RWPE1 (cell line): ENCODE results near the gene OR2AT4.
"Not testable (repeated sequence)": the region's sequence is repeated elsewhere in the genome, so short reads cannot be mapped to it uniquely, and the experiment has no call there.

Experiments used
- CTCF ChIA-PET: fragments of 350-600 bp; sonication (Branson Sonifier 250); formaldehyde crosslinking; extraction: SDS; loops from one replicate; lab custom pipeline; 2021; lab: Yijun Ruan, JAX
- POLR2A ChIA-PET: fragments of 400-600 bp; formaldehyde crosslinking; extraction: SDS; loops from one replicate; lab custom pipeline; 2020; ENCODE audit warnings: antibody characterized with exemption; ENCODE audit not compliant: low non-redundant PET; lab: Yijun Ruan, JAX
- DNase-seq: peaks from one replicate; pipeline ENCODE4 v3.0.0; 2012; ENCODE audit warnings: low spot score
- H3K27ac ChIP-seq: fragments of 450-650 bp; 2 replicates; pipeline ENCODE4 v1.5.1; 2017
- TF ChIP-seq, protein P1 (sequence below): fragments of 450-650 bp; conservative IDR thresholded peaks from 2 replicates; pipeline ENCODE4 v1.5.1; 2017; ENCODE audit warnings: low read depth, mild to moderate bottlenecking

OR2AT4 gene

DNA sequence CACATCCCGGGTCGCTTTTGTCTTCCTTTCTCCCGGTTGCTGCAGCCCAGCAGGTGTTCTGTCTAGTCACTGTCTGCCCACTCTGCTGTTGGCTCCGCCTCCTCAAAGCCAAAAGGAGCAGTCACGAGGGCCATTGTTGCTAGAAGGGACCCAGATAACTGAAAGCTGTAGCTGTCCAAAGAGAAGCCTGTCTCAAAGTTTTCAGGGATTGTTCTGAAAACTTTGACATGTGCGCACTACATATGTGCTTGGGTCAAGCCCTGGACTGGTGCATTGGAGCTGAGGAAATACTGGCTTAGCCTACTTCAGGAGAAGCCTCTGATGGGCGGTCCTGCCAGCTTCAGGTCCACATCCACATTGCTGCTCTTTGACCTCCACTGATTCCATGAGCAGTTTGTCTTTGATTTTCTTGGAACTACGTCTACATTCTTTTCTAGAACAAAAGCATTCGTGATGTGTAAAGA, 8.8 kb upstream of the OR2AT4 start:
- CTCF ChIA-PET: no interaction called here
- no peak for DNase-seq

DNA sequence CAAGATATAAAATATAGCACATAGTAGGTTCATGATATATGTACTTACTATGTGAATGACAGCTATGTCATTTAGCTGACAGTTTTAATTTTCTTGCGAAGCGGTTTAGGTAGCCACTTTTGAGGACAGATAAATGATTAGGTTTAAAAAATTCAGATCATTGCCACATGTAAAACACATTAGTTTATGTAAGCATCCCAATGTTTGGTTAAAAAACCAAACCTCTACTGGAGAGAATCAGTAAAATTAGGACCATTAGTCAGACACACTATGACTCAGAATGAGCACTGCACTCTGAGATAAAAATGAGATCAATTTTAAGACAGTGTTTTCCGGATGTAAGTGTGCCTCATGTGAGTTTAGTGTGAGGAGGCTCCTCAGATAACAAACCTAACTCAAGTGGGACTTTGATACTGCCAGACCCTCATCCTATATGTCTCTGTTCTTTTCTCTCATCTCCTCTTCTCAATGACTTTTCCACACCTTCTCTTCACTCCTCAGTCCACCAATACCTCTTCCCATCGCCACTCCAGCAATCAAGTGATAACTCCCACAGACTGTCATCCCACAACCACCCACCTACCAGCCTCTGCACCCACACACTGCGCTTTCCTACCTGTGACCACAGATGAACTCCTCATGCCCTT, 6.8 kb upstream of the OR2AT4 start:
- TF ChIP-seq, protein P1, sequence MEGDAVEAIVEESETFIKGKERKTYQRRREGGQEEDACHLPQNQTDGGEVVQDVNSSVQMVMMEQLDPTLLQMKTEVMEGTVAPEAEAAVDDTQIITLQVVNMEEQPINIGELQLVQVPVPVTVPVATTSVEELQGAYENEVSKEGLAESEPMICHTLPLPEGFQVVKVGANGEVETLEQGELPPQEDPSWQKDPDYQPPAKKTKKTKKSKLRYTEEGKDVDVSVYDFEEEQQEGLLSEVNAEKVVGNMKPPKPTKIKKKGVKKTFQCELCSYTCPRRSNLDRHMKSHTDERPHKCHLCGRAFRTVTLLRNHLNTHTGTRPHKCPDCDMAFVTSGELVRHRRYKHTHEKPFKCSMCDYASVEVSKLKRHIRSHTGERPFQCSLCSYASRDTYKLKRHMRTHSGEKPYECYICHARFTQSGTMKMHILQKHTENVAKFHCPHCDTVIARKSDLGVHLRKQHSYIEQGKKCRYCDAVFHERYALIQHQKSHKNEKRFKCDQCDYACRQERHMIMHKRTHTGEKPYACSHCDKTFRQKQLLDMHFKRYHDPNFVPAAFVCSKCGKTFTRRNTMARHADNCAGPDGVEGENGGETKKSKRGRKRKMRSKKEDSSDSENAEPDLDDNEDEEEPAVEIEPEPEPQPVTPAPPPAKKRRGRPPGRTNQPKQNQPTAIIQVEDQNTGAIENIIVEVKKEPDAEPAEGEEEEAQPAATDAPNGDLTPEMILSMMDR: no peak
- POLR2A ChIA-PET: no interaction called here
- CTCF ChIA-PET: no interaction called here

More for the DNA sequence above, 8.8 kb upstream of the OR2AT4 start:
- POLR2A ChIA-PET: no interaction called here
- TF ChIP-seq, protein P1: no peak
- H3K27ac ChIP-seq: no peak overlapping the region

DNA sequence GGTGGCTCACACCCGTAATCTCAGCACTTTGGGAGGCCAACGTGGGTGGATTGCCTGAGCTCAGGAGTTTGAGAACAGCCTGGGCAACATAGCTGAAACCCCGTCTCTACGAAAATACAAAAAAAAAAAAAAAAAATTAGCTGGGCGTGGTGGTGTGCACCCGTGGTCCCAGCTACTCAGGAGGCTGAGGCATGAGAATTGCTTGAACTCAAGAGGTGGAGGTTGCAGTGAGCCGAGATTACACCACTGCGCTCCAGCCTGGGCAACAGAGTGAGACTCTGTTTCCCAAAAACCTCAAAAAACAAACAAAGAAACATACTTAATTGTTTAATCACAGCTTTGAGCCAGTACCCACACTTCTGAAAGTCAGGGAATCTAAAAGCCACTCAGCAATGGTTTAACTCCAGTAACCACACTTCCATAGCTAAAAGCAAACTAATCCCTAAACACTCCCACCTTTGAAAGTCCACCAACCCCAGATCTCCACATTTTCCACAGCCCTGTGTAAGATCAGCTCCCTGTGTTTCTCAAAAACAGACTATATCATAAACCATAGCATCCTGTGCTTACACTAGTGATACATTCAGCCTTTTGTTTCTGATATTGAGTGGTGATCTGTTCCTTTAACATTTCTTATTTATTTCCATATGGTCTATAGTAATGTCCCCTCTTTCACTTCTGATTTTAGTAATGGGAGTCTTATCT, 4.9 kb upstream of the OR2AT4 start:
- no peak overlapping the region for H3K27ac ChIP-seq
- TF ChIP-seq, protein P1: no peak
- ChIA-PET POLR2A (no interaction called here), CTCF (no interaction called here)
- no peak for DNase-seq

More for the DNA sequence above, 6.8 kb upstream of the OR2AT4 start:
- peak; percentile 12 for DNase-seq
- no peak overlapping the region for H3K27ac ChIP-seq

DNA sequence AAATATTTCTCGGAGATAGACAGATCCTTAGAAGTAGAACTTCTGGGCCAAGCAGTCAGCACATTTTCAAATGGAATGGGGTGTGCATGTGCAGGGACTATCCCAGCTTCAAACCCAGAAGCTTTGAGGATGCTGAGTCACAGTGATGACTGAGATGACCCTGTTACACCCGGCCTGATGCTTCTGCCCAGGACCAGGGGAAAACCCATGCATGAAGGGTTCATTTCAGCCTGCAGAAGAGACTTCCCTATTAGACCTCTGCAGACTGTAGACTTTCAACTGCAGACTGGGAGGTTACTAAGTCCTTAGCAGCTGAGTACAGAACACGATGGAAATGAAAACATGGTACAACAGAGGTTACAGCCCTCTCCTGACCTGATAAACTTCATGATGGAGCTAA, 3.6 kb upstream of the OR2AT4 start:
- POLR2A ChIA-PET: no interaction called here
- DNase-seq: peak; percentile 20
- TF ChIP-seq, protein P1: no peak
- H3K27ac ChIP-seq: no peak overlapping the region
- CTCF ChIA-PET: no interaction called here

DNA sequence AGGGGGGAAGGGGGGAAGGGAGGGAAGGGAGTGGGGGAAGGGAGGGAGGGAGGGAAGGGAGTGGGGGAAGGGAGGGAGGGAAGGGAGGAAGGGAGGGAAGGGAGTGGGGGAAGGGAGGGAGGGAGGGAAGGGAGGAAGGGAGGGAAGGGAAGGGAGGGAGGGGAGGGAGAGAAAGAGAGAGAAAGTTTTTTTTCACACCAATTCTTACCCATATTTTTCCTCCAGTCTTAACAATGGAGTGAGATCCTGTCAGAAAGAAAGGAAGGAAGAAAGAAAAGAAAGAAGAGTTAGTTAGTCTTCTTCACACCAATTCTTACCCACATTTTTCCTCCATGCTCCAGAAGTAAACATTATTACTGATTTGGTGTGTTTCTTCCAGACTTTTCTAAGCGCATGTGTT, 3.0 kb upstream of the OR2AT4 start:
- ChIA-PET CTCF (no interaction called here), POLR2A (no interaction called here)
- DNase-seq: no peak
- H3K27ac ChIP-seq: no peak overlapping the region
- TF ChIP-seq, protein P1: no peak

DNA sequence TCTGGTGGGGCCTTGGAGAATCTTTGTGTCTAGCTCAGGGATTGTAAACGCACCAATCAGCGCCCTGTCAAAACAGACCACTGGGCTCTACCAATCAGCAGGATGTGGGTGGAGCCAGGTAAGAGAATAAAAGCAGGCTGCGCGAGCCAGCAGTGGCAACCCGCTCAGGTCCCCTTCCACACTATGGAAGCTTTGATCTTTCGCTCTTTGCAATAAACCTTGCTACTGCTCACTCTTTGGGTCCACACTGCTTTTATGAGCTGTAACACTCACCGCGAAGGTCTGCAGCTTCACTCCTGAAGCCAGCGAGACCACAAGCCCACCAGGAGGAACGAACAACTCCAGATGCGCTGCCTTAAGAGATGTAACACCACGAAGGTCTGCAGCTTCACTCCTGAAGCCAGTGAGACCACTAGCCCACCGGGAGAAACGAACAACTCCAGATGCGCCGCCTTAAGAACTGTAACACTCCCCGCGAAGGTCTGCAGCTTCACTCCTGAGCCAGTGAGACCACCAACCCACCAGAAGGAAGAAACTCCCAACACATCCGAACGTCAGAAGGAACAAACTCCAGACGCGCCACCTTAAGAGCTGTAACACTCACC, 2.3 kb upstream of the OR2AT4 start:
- CTCF ChIA-PET: interaction anchor here (0.7 kb wide), 1 partner anchor 156 kb away, joined by 5 read pairs; no protein-coding TSS in a partner anchor
- H3K27ac ChIP-seq, POLR2A ChIA-PET, DNase-seq: not testable (repeated sequence)

DNA sequence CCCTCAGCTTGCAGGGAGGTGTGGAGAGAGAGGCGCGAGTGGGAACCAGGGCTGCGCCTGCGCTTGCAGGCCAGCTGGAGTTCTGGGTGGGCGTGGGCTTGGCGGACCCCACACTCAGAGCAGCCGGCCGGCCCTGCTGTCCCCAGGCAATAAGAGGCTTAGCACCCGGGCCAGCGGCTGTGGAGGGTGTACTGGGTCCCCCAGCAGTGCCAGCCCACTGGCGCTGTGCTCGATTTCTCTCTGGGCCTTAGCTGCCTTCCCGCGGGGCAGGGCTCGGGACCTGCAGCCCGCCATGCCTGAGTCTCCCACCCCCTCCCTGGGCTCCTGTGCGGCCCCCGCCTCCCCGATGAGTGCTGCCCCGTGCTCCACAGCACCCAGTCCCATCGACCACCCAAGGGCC, 1.5 kb upstream of the OR2AT4 start:
- CTCF ChIA-PET: interaction anchor here (0.7 kb wide), 1 partner anchor 155 kb away, joined by 5 read pairs; no protein-coding TSS in a partner anchor
- POLR2A ChIA-PET: not testable (repeated sequence)

More for the DNA sequence above, 1.5 kb upstream of the OR2AT4 start:
- not testable (repeated sequence) for H3K27ac ChIP-seq, DNase-seq
